ENCODE data around the gene ATOSB. TPM values are rescaled to one million over a fixed set of nuclear protein-coding genes. Genes with fewer than 3 reads are reported as not detected.
"Not testable (repeated sequence)": the region's sequence is repeated elsewhere in the genome, so short reads cannot be mapped to it uniquely, and the experiment has no call there.

Gene ATOSB
- total and polyA plus RNA-seq, 8 donors: 8.6 to 63.0 (median 14.0) TPM

DNA sequence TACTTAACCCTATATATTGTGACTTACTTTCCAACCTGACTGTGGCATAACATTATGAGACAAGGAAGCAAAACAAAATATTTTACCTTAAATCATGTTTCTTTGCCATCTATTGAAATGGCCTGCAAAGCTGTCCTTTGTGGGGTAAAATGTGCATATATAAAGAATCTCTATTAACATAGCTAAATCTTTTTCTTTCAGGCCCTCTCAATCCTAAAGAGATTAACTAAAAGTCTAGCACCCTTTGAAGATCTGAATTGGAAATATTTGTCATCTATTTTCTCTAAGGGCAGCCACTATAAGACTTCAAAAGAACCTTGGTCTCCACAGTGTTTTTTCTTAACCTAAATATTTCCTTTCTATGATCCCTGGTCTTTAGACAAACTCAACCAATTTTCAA lies 41.1 kb upstream of the ATOSB start:
- Histone ChIP-seq H3K27ac (no peak overlapping the region), H3K36me3 (no peaks in the 10 kb centered on the region), H3K27me3 (no peaks in the 10 kb centered on the region), H3K4me1 (peaks cover 0 to 8% (median 0%) of the 10 kb centered on the region in 4 donors), H3K4me3 (no peak overlapping the region), H3K9me3 (no peaks in the 10 kb centered on the region)
- intact Hi-C loops (cut with DNase I; ENCODE audit: low total_unique reads): no loop called here
- DNase-seq: no peak
- TF ChIP-seq POLR2AphosphoS5 (IDR thresholded peaks at IDR 0.05) (no peak), POLR2A (IDR thresholded peaks at IDR 0.05) (no peak), EP300 (IDR thresholded peaks at IDR 0.05) (no peak)
- TF ChIP-seq, protein P1, sequence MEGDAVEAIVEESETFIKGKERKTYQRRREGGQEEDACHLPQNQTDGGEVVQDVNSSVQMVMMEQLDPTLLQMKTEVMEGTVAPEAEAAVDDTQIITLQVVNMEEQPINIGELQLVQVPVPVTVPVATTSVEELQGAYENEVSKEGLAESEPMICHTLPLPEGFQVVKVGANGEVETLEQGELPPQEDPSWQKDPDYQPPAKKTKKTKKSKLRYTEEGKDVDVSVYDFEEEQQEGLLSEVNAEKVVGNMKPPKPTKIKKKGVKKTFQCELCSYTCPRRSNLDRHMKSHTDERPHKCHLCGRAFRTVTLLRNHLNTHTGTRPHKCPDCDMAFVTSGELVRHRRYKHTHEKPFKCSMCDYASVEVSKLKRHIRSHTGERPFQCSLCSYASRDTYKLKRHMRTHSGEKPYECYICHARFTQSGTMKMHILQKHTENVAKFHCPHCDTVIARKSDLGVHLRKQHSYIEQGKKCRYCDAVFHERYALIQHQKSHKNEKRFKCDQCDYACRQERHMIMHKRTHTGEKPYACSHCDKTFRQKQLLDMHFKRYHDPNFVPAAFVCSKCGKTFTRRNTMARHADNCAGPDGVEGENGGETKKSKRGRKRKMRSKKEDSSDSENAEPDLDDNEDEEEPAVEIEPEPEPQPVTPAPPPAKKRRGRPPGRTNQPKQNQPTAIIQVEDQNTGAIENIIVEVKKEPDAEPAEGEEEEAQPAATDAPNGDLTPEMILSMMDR (IDR thresholded peaks at IDR 0.05): no peak

DNA sequence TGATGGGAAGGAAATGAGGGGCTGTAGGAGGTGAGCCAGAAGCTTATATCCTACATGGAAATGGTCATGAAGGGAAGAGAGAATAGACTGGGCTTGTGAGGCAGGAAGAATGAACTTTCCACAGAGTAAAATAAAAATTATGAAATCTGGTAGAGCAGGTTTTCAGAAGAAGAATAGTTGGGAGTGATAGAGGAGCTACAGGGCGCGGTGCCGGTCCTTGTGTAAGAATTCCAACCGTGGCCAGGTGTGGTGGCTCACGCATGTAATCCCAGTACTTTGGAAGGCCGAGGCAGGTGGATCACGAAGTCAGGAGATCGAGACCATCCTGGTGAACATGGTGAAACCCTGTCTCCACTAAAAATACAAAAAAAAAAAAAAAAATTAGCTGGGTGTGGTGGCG lies 37.3 kb upstream of the ATOSB start:
- Histone ChIP-seq H3K9me3 (peaks cover 9 to 29% (median 19%) of the 10 kb centered on the region in 4 donors), H3K4me1 (no peaks in the 10 kb centered on the region), H3K27me3 (no peaks in the 10 kb centered on the region), H3K27ac (no peak overlapping the region), H3K4me3 (no peak overlapping the region), H3K36me3 (no peaks in the 10 kb centered on the region)
- 41 to 92% (median 60%) methylated on average over 9 of the region's 9 CpGs for WGBS, 5 donors
- intact Hi-C loops (cut with DNase I; ENCODE audit: low total_unique reads): no loop called here
- peak in 1 of 2 donors; percentile 55 for DNase-seq
- TF ChIP-seq, protein P1 (IDR thresholded peaks at IDR 0.05): no peak
- TF ChIP-seq POLR2AphosphoS5 (IDR thresholded peaks at IDR 0.05) (no peak), POLR2A (IDR thresholded peaks at IDR 0.05) (no peak), EP300 (IDR thresholded peaks at IDR 0.05) (no peak)

DNA sequence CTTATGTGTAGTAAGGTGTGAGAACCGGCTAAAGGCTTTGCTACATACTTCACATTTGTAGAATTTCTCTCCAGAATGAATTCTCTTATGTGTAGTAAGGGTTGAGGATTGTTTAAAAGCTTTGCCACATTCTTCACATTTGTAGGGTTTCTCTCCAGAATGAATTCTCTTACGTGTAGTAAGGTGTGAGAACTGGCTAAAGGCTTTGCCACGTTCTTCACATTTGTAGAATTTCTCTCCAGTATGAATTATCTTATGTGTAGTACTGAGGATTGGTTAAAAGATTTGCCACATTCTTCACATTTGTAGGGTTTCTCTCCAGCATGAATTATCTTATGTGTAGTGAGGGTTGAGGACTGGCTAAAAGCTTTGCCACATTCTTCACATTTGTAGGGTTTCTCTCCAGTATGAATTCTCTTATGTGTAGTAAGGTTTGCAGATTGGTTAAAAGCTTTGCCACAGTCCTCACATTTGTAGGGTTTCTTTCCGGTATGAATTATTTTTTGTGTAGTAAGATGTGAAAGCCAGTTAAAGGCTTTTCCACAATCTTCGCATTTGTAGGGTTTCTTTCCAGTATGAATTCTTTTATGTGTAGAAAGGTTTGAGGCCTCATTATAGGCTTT lies 32.4 kb upstream of the ATOSB start:
- H3K4me3 ChIP-seq; H3K27me3 ChIP-seq; H3K27ac ChIP-seq; H3K4me1 ChIP-seq; DNase-seq; H3K36me3 ChIP-seq; intact Hi-C loops (cut with DNase I; ENCODE audit: low total_unique reads): not testable (repeated sequence)
- WGBS, 5 donors: 69 to 85% (median 77%) methylated on average over 5 of the region's 5 CpGs
- peaks cover 9 to 63% (median 37%) of the 10 kb centered on the region in 4 donors for H3K9me3 ChIP-seq

DNA sequence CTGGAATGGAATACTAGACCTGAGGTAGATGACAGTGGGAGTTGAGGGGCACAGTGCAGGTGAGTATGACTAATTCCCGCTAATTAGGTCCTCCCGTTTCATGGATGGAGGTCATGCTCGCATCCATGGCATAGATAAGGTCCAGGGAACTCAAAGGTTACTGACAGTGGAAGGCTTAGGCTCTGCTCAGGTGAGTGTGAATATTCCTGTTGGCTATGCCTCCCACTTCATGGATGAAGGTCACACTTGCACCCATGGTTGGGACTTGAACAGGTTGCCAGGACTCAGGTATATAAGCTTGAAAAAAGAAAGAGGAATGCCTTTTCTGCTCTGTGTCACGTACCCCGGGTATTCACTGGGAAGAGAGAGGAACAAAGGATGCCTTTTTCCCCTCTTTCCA lies 26.4 kb upstream of the ATOSB start:
- intact Hi-C loops (cut with DNase I; ENCODE audit: low total_unique reads): no loop called here
- DNase-seq: no peak
- TF ChIP-seq POLR2A (IDR thresholded peaks at IDR 0.05) (no peak), EP300 (IDR thresholded peaks at IDR 0.05) (no peak), POLR2AphosphoS5 (IDR thresholded peaks at IDR 0.05) (no peak)
- TF ChIP-seq, protein P1 (IDR thresholded peaks at IDR 0.05): no peak
- Histone ChIP-seq H3K27me3 (no peaks in the 10 kb centered on the region), H3K27ac (no peak overlapping the region), H3K4me1 (peaks cover 0 to 3% (median 0%) of the 10 kb centered on the region in 4 donors), H3K4me3 (no peak overlapping the region), H3K9me3 (peaks cover 5 to 58% (median 33%) of the 10 kb centered on the region in 4 donors), H3K36me3 (no peaks in the 10 kb centered on the region)
- 82 to 95% (median 94%) methylated on average over 5 of the region's 5 CpGs for WGBS, 5 donors

DNA sequence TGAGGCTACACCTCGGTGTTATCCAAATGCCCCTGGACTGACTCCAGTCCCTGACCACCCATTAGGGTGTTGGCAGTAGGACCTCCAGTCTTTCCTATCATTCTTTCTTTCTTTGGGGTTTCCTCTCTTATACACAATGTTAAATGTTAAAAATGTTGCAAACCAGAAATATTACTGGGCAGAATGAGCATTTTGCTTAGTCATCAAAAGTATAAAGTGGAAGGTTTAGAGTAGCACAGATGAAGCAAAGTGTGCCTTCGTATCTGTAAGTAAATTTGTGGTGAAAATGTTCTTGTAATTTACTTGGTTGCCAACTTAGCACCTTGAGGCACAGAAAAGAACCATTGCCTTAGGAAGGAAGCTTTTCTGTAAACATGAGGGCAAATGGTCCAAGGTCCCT lies 24.4 kb upstream of the ATOSB start:
- TF ChIP-seq POLR2AphosphoS5 (IDR thresholded peaks at IDR 0.05) (no peak), POLR2A (IDR thresholded peaks at IDR 0.05) (no peak), EP300 (IDR thresholded peaks at IDR 0.05) (no peak)
- TF ChIP-seq, protein P1 (IDR thresholded peaks at IDR 0.05): no peak
- 79 to 94% (median 92%) methylated on average over 2 of the region's 2 CpGs for WGBS, 5 donors

More for the DNA sequence above, 24.4 kb upstream of the ATOSB start:
- no peaks in the 10 kb centered on the region for H3K36me3 ChIP-seq
- H3K4me3 ChIP-seq: no peak overlapping the region
- H3K4me1 ChIP-seq: peaks cover 0 to 3% (median 0%) of the 10 kb centered on the region in 4 donors
- H3K9me3 ChIP-seq: peaks cover 5 to 48% (median 29%) of the 10 kb centered on the region in 4 donors
- no peak for DNase-seq
- no peaks in the 10 kb centered on the region for H3K27me3 ChIP-seq
- intact Hi-C loops (cut with DNase I; ENCODE audit: low total_unique reads): no loop called here
- no peak overlapping the region for H3K27ac ChIP-seq

Measured in stomach (tissue), 9 donors.